ENCODE measurements around the gene CMKLR1.

The CMKLR1 gene

DNA sequence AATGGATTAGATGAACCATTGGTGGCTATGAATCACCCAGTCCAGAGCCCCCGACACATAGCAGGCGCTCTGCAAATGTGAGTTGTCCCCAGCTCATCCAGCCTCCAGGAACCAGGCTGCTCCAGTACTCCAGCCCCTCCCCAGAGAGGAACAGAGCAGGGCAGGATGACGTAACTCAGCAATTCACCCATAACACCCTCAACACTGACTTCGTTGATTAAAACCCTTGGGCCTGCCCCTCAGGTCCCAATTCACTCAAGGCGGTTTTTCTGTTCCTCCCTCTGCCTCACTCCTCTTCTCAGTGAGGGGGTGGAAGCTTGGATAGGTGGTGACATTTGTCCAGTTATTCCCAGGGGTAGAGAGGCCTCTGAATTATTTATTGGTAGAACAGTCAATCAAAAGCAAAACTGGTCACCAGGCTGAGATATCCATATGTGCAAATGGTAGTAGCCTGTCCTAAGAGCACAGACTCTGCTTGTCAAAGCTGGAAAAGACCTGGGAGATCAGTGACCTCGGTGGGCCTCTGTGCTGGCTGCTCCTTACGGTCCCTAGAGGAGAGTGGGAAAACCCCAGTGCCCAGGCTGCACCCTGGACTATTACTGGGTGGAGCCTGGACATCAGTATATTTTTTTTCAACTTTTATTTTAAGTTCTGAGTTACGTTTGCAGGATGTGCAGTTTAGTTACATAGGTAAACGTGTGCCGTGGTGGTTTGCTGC is 97.0 kb downstream of the CMKLR1 start:
- TF ChIP-seq, protein P1, sequence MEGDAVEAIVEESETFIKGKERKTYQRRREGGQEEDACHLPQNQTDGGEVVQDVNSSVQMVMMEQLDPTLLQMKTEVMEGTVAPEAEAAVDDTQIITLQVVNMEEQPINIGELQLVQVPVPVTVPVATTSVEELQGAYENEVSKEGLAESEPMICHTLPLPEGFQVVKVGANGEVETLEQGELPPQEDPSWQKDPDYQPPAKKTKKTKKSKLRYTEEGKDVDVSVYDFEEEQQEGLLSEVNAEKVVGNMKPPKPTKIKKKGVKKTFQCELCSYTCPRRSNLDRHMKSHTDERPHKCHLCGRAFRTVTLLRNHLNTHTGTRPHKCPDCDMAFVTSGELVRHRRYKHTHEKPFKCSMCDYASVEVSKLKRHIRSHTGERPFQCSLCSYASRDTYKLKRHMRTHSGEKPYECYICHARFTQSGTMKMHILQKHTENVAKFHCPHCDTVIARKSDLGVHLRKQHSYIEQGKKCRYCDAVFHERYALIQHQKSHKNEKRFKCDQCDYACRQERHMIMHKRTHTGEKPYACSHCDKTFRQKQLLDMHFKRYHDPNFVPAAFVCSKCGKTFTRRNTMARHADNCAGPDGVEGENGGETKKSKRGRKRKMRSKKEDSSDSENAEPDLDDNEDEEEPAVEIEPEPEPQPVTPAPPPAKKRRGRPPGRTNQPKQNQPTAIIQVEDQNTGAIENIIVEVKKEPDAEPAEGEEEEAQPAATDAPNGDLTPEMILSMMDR (conservative IDR thresholded peaks at IDR 0.05; ENCODE audit: low read depth, low read length) = no peak
- no peak for DNase-seq (ENCODE audit: low read depth)
- no peak overlapping the region for H3K4me3 ChIP-seq (ENCODE audit: low read length)

DNA sequence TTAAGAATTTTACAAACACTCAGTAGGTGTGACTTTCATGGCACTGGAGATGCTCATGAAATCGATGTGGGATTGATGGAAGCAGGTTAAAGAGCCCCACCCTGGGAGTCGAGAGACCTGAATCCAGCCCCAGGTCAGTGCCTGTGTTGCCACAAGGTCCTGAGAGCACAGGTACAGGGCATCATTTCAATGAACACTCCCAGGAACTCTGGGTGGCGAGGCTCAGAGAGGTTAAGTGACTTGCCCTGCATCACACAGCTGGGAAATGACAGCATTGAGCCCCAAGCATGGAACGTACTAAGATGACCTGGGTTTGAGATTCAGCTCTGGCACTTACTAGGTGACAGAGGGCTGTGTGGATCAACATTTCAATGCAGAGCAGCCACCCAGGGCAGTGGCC is 98.2 kb downstream of the CMKLR1 start:
- H3K4me3 ChIP-seq (ENCODE audit: low read length) = no peak overlapping the region
- TF ChIP-seq, protein P1 (conservative IDR thresholded peaks at IDR 0.05; ENCODE audit: low read depth, low read length) = no peak
- no peak for DNase-seq (ENCODE audit: low read depth)

DNA sequence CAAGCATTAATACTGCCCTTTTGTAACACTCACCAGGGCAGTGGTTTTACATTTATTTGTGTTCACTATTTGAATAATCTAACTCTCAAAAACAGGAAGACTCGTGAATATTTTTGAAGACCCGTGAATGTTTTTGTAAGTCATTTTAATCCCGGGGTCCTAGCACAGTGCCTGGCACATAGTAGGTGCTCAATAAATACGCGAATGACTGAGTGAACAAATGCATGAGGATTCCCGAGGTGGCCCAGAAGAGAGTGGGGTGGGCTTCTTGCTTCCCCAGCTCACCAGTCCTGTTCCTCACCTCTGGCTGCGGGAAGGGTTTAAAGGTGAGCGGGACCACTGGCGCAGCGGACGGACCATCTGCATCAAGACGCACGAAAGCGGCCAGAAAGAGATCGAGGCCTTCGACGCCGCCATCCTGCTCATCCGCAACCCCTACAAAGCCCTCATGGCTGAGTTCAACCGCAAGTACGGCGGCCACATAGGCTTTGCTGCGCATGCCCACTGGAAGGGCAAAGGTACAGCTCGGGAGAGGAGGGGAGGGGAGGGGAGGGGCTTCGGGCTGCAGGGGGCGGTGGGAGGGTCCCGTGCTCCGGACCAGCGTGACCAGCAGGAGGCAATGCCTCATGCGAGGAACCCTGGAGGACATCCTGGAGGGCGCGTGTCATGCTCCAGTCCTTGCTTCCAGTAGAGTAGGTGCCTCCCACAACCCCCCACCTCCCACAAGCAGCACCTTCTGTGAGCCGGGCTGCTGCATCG is 98.9 kb downstream of the CMKLR1 start:
- TF ChIP-seq, protein P1 (conservative IDR thresholded peaks at IDR 0.05; ENCODE audit: low read depth, low read length) = no peak
- no peak overlapping the region for H3K4me3 ChIP-seq (ENCODE audit: low read length)
- no peak for DNase-seq (ENCODE audit: low read depth)

DNA sequence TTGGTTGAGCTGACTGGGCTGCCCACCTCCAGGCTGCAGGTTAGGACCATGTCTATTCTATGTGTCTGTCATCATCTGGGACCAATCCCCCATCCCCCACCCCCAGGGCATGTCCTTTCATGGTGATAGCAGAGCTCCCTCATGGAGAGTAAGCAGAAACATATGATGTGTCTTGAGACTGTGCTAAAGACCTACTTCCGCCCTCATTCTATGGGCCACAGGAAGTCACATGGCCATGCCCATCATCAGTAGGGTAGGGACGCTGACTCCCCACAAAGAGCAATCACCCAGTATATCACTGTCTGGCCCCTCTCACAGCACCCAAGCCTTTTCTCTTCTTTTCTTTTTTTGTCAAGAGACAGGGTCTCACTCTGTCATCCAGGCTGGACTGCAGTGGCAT is 99.7 kb downstream of the CMKLR1 start:
- no peak overlapping the region for H3K4me3 ChIP-seq (ENCODE audit: low read length)
- no peak for DNase-seq (ENCODE audit: low read depth)
- TF ChIP-seq, protein P1 (conservative IDR thresholded peaks at IDR 0.05; ENCODE audit: low read depth, low read length) = no peak

DNA sequence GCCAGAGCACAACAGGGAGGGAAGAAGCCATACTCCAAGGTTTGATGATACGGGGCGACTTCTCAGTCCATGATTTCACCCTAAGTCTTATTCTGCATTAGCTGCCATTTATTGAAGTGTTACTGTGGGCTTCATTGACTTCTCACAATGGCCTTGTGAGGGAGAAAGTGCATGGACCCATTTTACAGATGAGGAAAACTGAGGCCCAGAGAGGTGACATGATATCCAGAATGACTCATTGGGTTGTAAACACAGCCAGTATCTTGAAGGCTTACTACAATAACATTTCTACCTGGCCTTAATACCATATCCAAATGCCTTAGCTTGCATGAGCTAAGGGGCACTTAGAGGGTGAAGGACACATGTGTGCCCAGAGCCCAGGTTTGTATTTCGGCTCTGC is 100.6 kb downstream of the CMKLR1 start:
- H3K4me3 ChIP-seq (ENCODE audit: low read length) = no peak overlapping the region
- DNase-seq (ENCODE audit: low read depth) = no peak
- TF ChIP-seq, protein P1 (conservative IDR thresholded peaks at IDR 0.05; ENCODE audit: low read depth, low read length) = no peak
